HEK293 (cell line): Measurements from ENCODE around the gene NEAT1.

Experiments used
- PRDM1 ChIP-seq: fragments of 450-650 bp; formaldehyde crosslinking; IDR thresholded peaks from 2 replicates; pipeline ENCODE4; 2016; ENCODE audit warnings: missing biosample characterization, missing genetic modification characterization
- ZNF146 ChIP-seq: fragments of 450-650 bp; formaldehyde crosslinking; IDR thresholded peaks from 2 replicates; pipeline ENCODE4 v1.5.1; 2016; ENCODE audit warnings: missing biosample characterization, missing genetic modification characterization
- ZNF701 ChIP-seq: fragments of 450-650 bp; formaldehyde crosslinking; IDR thresholded peaks from 2 replicates; pipeline ENCODE4 v1.5.1; 2016; ENCODE audit warnings: missing biosample characterization, missing genetic modification characterization
- TF ChIP-seq, protein P1 (sequence below): fragments of 450-650 bp; formaldehyde crosslinking; IDR thresholded peaks from 2 replicates; pipeline ENCODE4 v1.5.1; 2016; ENCODE audit warnings: missing biosample characterization, missing genetic modification characterization
- TF ChIP-seq, protein P2 (sequence below): fragments of 450-650 bp; formaldehyde crosslinking; IDR thresholded peaks from 2 replicates; pipeline ENCODE4 v1.5.1; 2016; ENCODE audit warnings: missing biosample characterization, missing genetic modification characterization, borderline replicate concordance
- TF ChIP-seq, protein P3 (sequence below): fragments of 450-650 bp; formaldehyde crosslinking; IDR thresholded peaks from 2 replicates; pipeline ENCODE4 v1.5.1; 2016; ENCODE audit warnings: missing biosample characterization, missing genetic modification characterization
- TF ChIP-seq, protein P4 (sequence below): fragments of 450-650 bp; IDR thresholded peaks from 2 replicates; pipeline ENCODE4 v1.5.1; 2018; ENCODE audit warnings: missing biosample characterization, mild to moderate bottlenecking, missing genetic modification characterization
- TF ChIP-seq, protein P5 (sequence below): fragments of 450-650 bp; formaldehyde crosslinking; IDR thresholded peaks from 2 replicates; pipeline ENCODE4 v1.5.1; 2016; ENCODE audit warnings: missing biosample characterization, missing genetic modification characterization, low read depth

DNA sequence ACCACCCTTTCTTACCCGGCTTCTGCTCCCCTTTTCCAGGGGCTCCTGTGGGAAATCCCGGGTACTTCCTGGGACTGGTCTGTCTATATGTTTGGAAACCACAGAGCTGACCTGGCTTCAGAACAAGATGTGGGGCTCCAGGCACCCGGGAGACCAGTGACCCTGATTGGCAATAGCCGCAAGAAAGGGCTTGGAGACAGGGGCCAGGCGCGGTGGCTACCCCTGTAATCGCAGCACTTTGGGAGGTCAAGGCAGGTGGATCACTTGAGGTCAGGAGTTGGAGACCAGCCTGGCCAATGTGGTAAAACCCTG, 3.2 kb upstream of the NEAT1 start:
- TF ChIP-seq ZNF146 (tag by site-specific recombination), result no peak
- TF ChIP-seq, protein P1, sequence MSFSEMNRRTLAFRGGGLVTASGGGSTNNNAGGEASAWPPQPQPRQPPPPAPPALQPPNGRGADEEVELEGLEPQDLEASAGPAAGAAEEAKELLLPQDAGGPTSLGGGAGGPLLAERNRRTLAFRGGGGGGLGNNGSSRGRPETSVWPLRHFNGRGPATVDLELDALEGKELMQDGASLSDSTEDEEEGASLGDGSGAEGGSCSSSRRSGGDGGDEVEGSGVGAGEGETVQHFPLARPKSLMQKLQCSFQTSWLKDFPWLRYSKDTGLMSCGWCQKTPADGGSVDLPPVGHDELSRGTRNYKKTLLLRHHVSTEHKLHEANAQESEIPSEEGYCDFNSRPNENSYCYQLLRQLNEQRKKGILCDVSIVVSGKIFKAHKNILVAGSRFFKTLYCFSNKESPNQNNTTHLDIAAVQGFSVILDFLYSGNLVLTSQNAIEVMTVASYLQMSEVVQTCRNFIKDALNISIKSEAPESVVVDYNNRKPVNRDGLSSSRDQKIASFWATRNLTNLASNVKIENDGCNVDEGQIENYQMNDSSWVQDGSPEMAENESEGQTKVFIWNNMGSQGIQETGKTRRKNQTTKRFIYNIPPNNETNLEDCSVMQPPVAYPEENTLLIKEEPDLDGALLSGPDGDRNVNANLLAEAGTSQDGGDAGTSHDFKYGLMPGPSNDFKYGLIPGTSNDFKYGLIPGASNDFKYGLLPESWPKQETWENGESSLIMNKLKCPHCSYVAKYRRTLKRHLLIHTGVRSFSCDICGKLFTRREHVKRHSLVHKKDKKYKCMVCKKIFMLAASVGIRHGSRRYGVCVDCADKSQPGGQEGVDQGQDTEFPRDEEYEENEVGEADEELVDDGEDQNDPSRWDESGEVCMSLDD (tag by site-specific recombination), result no peak
- TF ChIP-seq, protein P2, sequence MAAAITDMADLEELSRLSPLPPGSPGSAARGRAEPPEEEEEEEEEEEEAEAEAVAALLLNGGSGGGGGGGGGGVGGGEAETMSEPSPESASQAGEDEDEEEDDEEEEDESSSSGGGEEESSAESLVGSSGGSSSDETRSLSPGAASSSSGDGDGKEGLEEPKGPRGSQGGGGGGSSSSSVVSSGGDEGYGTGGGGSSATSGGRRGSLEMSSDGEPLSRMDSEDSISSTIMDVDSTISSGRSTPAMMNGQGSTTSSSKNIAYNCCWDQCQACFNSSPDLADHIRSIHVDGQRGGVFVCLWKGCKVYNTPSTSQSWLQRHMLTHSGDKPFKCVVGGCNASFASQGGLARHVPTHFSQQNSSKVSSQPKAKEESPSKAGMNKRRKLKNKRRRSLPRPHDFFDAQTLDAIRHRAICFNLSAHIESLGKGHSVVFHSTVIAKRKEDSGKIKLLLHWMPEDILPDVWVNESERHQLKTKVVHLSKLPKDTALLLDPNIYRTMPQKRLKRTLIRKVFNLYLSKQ (tag by site-specific recombination), result no peak
- no peak for TF ChIP-seq ZNF701
- TF ChIP-seq, protein P3, sequence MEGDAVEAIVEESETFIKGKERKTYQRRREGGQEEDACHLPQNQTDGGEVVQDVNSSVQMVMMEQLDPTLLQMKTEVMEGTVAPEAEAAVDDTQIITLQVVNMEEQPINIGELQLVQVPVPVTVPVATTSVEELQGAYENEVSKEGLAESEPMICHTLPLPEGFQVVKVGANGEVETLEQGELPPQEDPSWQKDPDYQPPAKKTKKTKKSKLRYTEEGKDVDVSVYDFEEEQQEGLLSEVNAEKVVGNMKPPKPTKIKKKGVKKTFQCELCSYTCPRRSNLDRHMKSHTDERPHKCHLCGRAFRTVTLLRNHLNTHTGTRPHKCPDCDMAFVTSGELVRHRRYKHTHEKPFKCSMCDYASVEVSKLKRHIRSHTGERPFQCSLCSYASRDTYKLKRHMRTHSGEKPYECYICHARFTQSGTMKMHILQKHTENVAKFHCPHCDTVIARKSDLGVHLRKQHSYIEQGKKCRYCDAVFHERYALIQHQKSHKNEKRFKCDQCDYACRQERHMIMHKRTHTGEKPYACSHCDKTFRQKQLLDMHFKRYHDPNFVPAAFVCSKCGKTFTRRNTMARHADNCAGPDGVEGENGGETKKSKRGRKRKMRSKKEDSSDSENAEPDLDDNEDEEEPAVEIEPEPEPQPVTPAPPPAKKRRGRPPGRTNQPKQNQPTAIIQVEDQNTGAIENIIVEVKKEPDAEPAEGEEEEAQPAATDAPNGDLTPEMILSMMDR (tag by site-specific recombination), result no peak
- TF ChIP-seq, protein P4, sequence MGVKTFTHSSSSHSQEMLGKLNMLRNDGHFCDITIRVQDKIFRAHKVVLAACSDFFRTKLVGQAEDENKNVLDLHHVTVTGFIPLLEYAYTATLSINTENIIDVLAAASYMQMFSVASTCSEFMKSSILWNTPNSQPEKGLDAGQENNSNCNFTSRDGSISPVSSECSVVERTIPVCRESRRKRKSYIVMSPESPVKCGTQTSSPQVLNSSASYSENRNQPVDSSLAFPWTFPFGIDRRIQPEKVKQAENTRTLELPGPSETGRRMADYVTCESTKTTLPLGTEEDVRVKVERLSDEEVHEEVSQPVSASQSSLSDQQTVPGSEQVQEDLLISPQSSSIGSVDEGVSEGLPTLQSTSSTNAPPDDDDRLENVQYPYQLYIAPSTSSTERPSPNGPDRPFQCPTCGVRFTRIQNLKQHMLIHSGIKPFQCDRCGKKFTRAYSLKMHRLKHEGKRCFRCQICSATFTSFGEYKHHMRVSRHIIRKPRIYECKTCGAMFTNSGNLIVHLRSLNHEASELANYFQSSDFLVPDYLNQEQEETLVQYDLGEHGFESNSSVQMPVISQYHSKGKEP (tag by site-specific recombination), result no peak
- TF ChIP-seq, protein P5, sequence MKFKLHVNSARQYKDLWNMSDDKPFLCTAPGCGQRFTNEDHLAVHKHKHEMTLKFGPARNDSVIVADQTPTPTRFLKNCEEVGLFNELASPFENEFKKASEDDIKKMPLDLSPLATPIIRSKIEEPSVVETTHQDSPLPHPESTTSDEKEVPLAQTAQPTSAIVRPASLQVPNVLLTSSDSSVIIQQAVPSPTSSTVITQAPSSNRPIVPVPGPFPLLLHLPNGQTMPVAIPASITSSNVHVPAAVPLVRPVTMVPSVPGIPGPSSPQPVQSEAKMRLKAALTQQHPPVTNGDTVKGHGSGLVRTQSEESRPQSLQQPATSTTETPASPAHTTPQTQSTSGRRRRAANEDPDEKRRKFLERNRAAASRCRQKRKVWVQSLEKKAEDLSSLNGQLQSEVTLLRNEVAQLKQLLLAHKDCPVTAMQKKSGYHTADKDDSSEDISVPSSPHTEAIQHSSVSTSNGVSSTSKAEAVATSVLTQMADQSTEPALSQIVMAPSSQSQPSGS (tag by site-specific recombination), result no peak
- TF ChIP-seq PRDM1 (tag by site-specific recombination), result no peak
